HG03565 (cell line): Measurements from ENCODE around the gene KATNB1.
"Not testable (repeated sequence)": the region's sequence is repeated elsewhere in the genome, so short reads cannot be mapped to it uniquely, and the experiment has no call there.

Source experiments
- ATAC-seq: cut with Tn5 transposase; IDR thresholded peaks from one replicate; pipeline ENCODE4 v1.9.1; 2021; ENCODE audit warnings: mild to moderate bottlenecking, moderate library complexity; ENCODE audit not compliant: unreplicated experiment

The KATNB1 gene

DNA sequence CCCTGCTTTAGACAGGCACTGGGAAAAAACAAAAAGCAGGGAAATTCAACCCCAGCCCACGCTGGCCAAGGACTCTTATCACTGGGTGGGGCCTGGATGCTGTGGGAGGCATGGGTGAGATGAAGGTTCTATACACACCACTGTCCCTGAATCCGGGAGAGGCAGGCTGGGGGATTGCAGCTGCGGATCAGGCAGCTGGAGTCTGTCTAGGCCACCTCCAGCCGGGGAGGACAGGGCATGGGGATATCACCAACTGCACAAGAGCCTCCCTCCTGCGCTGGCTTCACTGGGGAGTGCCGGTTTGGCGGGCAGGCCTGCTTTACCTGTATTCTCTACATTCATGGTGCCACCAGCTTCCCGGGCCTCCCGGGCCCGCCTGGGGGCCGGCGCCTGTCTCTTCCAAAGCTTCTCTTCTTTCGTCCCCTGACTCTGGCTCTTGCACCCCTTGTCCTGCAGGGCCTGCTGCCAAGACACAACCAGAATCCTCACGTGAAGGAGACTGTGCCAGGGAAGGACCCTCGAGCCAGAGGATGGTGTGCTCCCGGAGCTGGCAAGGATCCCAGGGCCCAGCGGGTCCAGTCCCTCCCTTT is 52.8 kb downstream of the KATNB1 start:
- ATAC-seq = no peak

DNA sequence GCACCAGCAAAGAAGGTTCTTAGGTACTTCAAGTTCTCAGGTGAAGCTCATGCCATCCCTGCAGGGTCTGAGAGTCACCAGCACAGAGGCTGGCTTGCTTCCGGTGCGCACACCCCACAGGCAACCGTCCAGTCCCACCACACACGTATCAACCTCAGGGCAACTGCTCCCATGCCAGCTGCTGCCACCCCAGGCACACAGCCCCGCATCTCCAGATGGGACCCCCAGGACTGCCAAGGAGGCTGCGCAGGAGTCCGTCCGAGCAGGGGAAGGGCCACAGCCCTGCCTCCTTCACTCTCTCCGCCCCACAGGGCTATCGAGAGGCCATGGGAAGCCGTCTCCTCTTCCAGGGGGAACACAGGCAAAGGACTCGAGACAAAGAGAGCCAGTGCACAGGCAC is 53.4 kb downstream of the KATNB1 start:
- ATAC-seq = no peak

DNA sequence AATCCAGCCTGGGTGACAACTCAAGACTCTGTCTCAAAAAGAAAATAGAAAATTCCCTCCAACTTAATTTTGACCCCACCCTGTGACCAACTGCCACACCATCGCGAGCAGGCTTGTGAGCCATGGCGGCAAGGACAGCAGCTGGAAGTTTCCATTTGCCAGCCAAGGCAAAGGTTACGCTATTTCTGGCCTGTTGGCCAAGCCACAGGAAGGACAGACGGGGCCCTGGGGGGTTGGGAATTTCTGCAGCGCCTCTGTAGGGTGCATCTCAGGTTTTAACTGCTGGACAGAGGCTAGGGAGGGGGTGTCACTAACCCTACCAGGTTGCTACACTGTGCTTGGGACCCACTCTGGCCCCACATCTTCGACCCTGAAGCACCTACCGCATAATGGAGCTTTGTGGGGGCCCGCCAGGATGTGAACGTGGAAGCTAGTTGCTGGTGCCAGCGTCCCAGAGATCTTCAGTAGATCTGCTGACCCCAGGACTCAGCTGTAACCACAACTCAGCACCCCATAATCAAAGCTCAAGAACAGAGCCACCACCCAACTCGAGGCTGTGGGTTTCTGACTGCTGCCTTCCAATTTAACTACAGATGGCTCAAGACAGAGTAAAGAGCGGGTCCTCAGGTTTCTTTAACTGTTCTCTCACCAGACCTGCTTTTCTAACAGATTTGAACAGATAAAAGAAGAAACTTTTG is 55.8 kb downstream of the KATNB1 start:
- no peak for ATAC-seq

DNA sequence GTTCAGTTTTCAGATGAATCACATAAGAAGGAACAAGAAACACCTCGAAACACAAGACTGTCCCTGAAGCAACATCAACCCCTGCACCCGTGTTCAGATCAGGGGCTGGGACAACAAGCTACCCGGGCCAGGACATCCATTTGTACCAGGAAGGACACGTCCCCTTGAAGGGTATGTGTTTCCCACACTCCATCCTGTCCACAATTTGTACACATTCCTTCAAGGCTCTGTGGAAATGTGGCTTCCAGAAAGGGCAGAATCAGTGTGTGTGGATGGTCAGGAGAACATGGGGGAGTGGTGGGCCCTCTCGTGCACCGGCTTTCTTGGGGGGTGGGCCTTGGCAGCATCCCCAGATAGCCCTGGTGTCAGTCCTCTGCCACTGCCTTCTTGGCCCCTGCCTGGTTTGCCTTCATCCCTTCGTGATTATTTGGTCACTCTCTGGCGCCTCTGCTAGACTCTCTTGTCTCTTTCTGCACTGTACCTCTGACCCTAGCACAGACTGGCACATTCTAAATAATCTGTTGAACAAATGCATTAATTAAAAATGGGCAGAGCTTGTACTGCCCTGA is 56.4 kb downstream of the KATNB1 start:
- no peak for ATAC-seq

DNA sequence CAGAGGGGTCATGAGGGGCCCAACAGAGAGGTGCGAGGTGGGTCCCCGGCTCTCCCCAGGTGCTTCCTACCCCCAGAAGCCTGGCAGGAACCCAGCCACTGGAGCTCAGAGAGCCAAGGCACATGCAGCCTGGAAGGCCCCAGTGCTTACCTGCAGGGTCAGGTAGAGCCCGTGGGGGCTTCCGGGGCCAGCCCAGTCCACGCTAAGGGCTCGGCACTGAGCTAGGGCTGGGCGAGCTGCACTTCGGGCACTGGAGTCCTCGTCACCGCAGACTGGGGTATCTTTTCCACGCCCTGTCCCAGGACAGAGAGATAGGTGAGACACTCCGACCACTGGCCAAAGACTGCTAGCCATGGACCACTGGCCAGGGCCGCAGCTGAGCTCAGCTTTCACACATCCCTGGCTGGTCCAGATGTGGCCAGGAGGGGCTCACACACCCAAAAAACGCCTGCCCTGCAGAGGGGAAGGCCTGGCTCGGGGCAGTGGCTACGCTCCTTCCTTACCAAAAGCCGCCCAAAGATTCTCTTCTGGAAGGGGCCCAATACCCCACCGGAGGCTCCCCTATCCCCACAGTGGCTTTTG is 59.4 kb downstream of the KATNB1 start:
- ATAC-seq = no peak

DNA sequence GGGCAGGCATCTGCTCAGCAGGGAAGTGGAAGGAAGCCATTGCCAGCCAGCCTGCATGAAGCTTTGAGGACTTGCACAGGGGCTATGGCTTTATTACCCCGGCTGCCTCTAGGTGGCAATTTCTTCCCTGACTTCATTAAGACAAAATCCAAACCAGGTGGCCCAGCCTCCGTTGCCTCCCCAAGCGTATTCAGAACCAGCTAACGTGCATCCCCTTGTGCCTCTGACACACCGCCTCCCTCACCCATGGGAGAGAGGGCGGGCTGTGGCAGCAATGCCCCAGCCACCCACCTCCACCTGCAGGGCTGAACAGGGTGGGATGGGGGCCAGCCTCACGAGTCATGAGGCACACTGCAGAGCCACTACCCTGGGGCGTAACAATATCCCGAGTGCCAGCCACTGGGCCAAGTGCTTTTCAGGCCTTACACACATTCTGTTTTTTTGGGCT is 59.9 kb downstream of the KATNB1 start:
- ATAC-seq = no peak

DNA sequence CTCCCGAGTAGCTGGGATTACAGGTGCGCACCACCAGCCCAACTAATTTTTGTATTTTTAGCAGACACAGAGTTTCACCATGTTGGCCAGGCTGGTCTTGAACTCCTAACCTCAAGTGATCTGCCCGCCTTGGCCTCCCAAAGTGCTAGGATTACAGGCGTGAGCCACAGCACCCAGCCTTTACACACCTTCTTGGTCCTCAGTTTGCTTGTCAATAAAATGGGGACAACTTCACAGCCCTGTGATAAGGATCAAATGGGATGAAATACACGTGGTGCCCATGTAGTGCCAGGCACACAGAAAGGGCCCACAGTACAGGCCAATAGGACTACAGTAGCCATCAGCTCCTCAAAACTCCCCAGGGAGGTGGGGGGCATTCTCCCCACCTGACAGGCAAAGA is 60.4 kb downstream of the KATNB1 start:
- ATAC-seq = not testable (repeated sequence)

DNA sequence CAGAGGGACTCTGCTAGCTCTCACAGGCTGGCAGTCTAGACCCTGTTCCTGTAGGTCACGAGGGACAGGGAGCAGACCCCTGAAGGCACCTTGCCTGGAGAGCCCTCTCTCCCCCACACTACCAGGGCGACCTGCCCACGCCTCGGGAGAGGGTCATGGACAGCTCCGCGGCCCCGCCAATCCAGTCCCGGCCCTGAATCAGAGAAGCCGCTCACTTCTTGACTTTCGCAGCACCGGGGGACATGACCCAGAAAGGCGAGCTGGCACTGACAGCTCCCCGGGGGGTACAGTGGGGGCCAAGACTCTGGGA is 61.6 kb downstream of the KATNB1 start:
- ATAC-seq = no peak

DNA sequence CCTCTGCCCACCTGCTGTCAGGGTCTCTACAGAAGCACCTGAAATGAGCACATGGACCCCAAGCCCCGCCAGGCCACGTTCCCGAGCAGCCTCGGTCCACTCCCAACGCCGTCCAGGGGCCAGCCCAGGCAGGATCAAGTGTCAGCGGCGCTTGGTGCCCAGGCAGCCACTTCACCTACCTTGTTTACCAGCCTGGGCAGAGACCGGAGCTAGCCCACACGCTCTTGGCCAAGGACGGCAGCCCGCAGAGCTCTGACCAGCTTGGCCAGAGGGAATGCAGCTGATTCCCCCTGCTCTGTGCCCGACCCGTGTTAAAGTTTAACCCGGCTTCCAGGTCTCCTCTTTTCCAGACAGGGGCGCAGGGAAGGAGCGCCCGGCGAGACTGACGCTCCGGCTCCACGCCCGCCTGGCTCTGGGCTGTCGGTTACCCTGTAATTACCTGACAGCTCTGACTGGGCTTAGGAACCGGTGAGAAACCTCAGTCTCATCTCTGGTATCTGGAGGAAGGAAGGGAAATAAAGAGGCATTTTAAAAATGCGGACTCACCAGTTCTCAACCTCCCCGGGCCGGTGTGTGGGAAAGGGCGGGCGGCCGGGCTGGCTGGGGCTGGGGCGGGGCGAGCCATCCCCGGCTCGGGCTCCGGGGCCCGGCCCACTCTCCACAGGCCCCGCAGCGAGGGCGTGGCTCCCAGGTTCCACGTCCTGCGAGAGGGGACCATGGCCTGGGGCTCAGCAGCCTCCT is 62.1 kb downstream of the KATNB1 start:
- no peak for ATAC-seq

DNA sequence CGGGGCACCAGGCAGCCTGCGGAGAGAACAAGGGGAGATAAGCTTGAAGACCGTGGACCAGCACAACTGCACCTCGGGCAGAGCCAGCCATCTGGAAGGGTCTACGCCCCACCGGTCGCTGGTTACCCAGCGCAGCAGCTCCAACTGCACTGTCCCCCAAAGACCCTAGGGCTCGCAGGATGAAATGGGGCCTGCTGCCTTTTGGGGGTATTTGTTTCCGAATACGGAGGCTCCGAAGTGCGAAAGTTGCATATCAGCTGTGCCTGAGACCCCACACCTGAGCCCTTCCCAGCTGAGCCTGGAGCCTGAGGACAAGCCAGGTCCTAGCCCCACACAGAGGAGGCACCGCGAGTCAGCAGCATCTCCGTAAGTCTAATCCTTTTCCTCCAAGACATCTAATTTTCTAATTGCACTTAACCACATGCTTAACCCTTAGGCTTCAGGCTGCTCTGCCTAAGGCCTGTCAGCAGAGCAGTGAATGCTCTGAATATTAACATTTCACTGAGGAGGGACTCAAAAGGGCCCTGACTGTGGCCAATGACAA is 62.8 kb downstream of the KATNB1 start:
- ATAC-seq = no peak

DNA sequence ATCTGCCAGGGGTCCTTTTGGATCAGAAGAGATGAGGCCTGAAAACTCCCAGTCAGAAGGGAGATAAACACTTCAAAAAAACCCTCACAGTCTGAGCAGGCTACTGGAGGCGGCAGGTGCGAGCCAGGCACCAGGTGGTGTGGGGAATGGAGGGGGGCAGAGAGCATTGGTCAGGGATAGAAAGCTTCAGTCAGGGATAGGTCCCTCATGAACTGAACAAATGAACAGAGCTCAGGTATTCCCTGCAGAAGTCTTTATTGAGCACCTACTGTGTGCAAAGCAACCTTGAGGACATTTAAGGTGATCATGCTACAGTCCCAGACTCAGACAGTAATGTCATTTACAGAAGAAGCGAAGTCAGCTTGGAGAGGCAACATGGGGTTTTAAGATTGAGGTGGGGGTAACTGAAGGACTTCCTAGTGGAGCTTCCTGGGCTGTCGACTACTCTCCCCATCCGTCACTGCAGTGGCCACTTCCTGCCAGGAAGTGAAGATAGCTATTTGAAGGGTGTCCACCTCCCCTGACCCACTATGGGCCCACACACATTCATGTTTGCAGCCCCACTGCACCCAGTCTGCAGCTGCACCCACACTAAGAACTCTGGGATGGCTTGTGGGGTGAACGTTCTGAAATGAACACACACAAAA is 63.5 kb downstream of the KATNB1 start:
- no peak for ATAC-seq

DNA sequence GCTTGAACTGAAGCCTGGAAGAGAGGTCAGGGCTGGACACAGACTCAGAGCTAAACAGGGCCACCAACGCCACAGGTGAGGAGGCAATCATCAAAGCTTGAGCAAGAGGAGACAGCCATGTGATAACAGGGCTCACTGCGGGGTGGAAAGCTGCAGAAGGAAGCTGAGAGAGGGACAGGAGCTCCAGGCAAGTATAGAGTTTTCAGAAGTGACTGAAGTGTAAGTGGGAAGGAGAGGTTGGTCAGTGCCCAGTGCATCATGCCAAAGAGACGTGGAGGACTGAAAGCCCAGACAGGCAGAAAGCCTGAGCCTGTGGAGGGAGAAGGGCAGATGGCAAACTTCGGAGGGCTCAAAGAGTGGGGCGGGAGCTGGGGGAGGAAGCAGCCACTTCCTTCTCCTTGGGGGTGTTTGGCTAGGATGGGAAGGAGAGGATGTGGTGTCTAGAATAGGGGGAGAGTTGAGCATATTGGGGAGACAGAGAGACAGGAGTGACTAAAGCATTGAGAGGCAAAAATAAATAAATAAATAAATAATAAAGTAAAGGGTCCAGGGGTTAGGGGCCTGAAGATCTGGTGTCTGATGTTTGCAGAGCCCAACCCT is 64.1 kb downstream of the KATNB1 start:
- no peak for ATAC-seq

DNA sequence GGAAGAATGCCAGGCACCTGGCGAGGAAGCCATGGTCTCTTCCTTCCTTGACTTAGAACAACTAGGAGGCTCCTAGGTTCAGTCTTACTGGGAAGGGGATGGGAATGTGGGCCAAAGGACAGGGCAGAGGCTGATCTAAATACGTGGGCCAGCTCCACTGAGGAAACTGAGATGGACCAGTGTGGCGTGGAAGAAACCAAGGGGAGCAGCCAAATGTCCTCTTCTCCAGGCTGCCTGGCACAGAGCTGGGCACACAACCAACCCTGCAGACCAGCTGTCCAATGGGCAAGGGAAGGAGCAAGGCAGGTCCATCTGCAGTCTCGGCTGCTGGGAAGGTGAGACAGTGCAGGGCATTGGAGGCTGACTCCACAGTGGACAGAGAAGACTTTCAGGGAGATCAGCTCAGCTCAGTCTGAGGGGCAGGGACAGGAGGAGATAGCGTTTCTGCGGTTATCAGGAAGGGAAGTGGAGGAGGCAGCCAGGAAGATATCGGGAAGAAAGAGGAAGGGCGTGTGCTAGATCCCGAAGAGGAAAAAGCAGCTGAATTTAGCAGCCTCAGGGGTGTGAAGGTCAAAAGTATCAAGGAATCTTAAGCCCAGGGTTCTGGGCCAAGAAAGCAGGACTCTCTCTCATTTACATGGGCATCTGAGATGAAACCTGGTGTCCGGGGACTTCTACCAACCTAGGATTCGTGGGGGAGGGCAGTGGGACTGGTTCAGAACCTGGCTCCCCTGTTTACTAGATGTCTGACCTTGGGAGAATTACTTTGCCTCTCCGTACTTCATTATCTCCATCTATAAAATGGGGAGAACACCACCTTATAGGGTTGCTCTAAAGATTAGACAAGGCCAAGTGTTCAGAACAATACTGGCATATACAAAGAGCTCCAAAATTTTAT is 64.9 kb downstream of the KATNB1 start:
- ATAC-seq = no peak

DNA sequence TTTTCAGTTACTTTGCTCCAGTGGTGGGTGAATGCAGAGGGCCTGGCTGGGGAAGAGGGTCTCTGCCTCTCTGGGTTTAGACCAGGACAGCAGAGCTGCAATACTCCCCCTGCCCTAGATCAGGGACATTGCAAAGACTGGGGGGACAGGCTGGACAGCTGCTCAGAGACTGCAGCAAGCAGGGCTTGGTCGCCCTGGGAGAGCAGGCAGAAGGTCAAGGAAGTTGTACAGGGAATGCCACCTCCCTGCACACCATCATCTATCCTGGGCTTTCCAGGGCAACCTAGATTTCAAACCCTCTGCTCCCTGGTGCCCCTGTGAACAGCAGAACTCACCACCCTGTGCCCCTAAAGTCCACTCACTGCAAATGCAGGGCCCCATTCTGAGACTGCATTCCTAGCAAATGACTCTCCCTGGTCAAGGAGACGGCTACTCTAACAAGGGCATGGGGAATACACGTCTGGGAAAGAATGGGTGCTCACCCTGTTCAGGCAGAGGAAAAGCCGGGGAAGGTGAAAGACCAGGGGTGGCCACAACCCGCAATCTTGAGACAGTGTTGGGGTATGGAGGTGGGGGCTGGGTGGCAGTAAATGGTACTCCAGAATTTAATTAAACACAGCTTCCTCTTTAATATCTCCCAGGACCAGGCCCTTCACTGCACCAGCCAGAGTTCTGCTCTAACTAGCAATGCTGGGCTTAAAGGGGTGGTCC is 65.7 kb downstream of the KATNB1 start:
- ATAC-seq = no peak

DNA sequence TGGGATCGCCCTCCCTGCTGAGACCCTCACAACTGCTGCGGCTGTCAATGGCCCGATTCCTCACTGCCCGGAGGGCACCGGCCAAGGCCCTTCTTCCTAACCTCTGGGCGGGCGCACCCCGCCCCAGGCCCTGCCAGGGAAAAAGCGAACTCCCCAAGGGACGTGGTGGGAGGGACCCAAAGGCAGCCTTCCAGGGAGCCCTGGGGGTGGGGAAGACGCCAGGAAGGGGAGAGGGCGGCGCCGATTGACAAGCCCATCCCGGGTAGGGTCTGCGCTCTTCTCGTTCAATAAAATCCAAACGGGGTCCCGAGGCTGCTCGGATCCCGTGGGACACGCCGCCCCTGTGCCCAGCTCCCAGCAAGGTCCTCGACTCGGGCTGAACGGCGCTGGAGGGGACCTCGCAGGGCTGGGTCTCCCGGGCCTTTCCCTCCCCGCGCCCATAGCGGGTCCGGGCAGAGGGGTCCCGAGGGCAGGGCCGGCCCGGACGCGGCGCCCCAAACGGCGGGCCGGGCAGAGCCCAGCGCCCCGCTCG is 66.3 kb downstream of the KATNB1 start:
- no peak for ATAC-seq

DNA sequence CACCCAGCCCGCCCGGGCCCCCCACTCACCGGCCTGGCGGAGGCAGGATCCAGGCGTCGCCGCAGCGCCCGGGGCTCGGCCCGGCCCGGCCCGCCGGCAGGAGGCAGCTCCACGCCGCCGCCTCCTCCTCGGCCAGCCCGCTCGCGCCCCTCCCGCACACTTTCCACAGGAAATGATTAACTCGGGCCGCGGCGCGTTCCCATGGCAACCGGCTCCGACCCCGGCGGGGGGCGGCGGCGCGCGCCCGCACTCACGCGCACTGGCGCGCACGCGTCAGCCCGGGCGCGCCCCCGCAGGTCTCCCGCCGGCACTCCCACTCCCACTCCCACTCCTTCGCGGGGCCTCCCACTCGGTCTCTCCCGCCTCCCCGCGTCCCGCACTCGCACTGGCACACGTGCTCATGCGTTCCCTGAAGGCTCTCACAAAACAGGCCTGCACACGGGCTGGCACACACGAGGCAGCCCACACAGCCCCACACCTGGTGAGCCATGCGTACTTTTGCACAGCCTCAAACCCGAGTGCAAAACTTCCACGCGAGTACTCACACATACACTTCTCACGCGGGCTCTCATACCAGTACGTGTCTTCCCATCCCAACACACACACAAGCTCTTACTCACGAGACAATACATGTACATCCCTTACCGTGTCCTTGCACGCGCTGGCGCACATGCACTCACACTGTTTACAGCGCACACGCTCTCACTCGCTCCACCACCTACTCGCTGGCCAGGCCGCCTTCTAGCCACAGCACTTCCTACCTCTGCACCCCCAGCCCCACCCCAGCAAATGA is 67.0 kb downstream of the KATNB1 start, which contains the start of gene KIFC3:
Gene KIFC3 (minus strand): TSS at position 151 of the 793 bp plus-strand sequence. CDS start 4,248 bp downstream, outside the sequence.
- no peak for ATAC-seq

DNA sequence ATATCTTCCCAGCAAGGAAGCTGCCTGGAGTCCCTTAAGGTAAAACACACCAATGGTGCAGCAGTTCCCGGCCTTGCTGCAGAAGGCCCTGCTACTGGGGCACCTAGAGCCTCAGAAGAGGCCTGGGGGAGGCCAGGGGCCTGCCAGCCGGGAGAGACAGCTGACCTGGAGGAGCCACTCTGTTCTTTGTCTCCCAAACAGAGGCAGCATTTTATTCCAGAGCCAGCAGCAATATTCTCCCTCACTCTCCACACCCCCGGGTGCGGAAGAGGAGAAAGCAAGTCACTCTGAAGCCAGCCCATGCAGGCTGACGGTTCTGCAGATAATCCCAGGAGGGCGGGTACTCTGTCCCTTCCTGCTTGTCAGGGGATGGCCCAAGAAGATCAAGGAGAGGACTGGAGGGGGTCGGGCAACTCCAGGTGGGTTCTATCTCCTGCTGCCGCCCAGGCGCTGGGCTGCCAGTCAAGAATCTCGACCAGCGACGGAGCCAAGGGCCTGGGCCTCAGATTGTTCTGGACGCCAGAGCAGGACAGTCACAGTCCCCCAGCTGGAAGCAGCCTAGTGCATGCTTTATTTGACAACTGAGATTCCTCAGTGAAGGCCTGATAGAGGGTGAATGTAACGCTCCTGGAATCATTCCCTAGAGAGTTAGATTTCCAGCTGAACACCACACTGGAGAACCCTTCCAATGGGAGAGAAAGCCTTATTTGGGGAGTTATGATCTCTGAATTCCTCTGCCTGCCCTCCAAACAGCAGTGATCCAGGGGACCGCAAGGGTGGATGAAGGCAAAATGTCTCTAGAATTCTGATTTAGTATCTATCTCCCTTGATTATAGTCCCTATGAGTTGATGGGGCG is 67.8 kb downstream of the KATNB1 start:
- ATAC-seq = no peak
